ENCODE measurements around the gene HDGF.
A peak's percentile ranks its signal among the peaks of the same experiment; 100 is the strongest.

HDGF gene

GRCh38 chr1:156751757-156752481 lies 444 bp upstream of the HDGF start:
- Histone ChIP-seq H3K27me3 (ENCODE audit: control insufficient read depth in 1 of 2, insufficient read depth in 2 of 2, low read length in 2 of 2) (no peaks in the 10 kb centered on the region), H3K4me1 (ENCODE audit: control insufficient read depth, insufficient read depth, low read length) (peaks cover 46% of the 10 kb centered on the region), H3K4me3 (ENCODE audit: low read length in 2 of 2) (peak overlapping the region; percentile 90 to 95), H3K27ac (ENCODE audit: low read length) (peak overlapping the region; percentile 99), H3K9ac (ENCODE audit: low read length in 2 of 2) (peak overlapping the region; percentile 83 to 93), H3K36me3 (ENCODE audit: control insufficient read depth in 2 of 2, insufficient read depth in 2 of 2, low read length in 2 of 2) (no peaks in the 10 kb centered on the region), H3K9me3 (ENCODE audit: control insufficient read depth in 2 of 2, low read length in 2 of 2) (no peaks in the 10 kb centered on the region)

GRCh38 chr1:156750711-156751450 lies 594 bp downstream of the HDGF start:
- H3K4me3 ChIP-seq (ENCODE audit: low read length in 2 of 2): peak overlapping the region; percentile 64 to 95
- H3K36me3 ChIP-seq (ENCODE audit: control insufficient read depth in 2 of 2, insufficient read depth in 2 of 2, low read length in 2 of 2): no peaks in the 10 kb centered on the region
- peak overlapping the region; percentile 99 for H3K27ac ChIP-seq (ENCODE audit: low read length)
- peak overlapping the region; percentile 94 to 95 for H3K9ac ChIP-seq (ENCODE audit: low read length in 2 of 2)
- no peaks in the 10 kb centered on the region for H3K9me3 ChIP-seq (ENCODE audit: control insufficient read depth in 2 of 2, low read length in 2 of 2)
- peaks cover 52% of the 10 kb centered on the region for H3K4me1 ChIP-seq (ENCODE audit: control insufficient read depth, insufficient read depth, low read length)
- no peaks in the 10 kb centered on the region for H3K27me3 ChIP-seq (ENCODE audit: control insufficient read depth in 1 of 2, insufficient read depth in 2 of 2, low read length in 2 of 2)

- no peaks in the 10 kb centered on the region for H3K9me3 ChIP-seq (ENCODE audit: control insufficient read depth in 2 of 2, low read length in 2 of 2)
- peak overlapping the region; percentile 64 to 95 for H3K4me3 ChIP-seq (ENCODE audit: low read length in 2 of 2)
- H3K4me1 ChIP-seq (ENCODE audit: control insufficient read depth, insufficient read depth, low read length): peaks cover 58% of the 10 kb centered on the region
- H3K27ac ChIP-seq (ENCODE audit: low read length): peak overlapping the region; percentile 99
- H3K27me3 ChIP-seq (ENCODE audit: control insufficient read depth in 1 of 2, insufficient read depth in 2 of 2, low read length in 2 of 2): no peaks in the 10 kb centered on the region
- H3K9ac ChIP-seq (ENCODE audit: low read length in 2 of 2): peak overlapping the region; percentile 94 to 95
- no peaks in the 10 kb centered on the region for H3K36me3 ChIP-seq (ENCODE audit: control insufficient read depth in 2 of 2, insufficient read depth in 2 of 2, low read length in 2 of 2)
Observed at GRCh38 chr1:156750191-156750672, 1.2 kb downstream of the HDGF start.

GRCh38 chr1:156749419-156750118 lies 1.9 kb downstream of the HDGF start:
- Histone ChIP-seq H3K9me3 (ENCODE audit: control insufficient read depth in 2 of 2, low read length in 2 of 2) (no peaks in the 10 kb centered on the region), H3K4me1 (ENCODE audit: control insufficient read depth, insufficient read depth, low read length) (peaks cover 64% of the 10 kb centered on the region), H3K27me3 (ENCODE audit: control insufficient read depth in 1 of 2, insufficient read depth in 2 of 2, low read length in 2 of 2) (no peaks in the 10 kb centered on the region), H3K36me3 (ENCODE audit: control insufficient read depth in 2 of 2, insufficient read depth in 2 of 2, low read length in 2 of 2) (peaks cover 3 to 4% of the 10 kb centered on the region in 2 donors), H3K4me3 (ENCODE audit: low read length in 2 of 2) (peak overlapping the region; percentile 64 to 95), H3K9ac (ENCODE audit: low read length in 2 of 2) (peak overlapping the region; percentile 94 to 95), H3K27ac (ENCODE audit: low read length) (peak overlapping the region; percentile 99)

GRCh38 chr1:156748670-156749418 lies 2.6 kb downstream of the HDGF start:
- Histone ChIP-seq H3K9me3 (ENCODE audit: control insufficient read depth in 2 of 2, low read length in 2 of 2) (no peaks in the 10 kb centered on the region), H3K27ac (ENCODE audit: low read length) (peak overlapping the region; percentile 99), H3K4me3 (ENCODE audit: low read length in 2 of 2) (peak overlapping the region; percentile 64 to 95), H3K36me3 (ENCODE audit: control insufficient read depth in 2 of 2, insufficient read depth in 2 of 2, low read length in 2 of 2) (peaks cover 3 to 6% of the 10 kb centered on the region in 2 donors), H3K9ac (ENCODE audit: low read length in 2 of 2) (peak overlapping the region; percentile 94 to 95), H3K27me3 (ENCODE audit: control insufficient read depth in 1 of 2, insufficient read depth in 2 of 2, low read length in 2 of 2) (no peaks in the 10 kb centered on the region), H3K4me1 (ENCODE audit: control insufficient read depth, insufficient read depth, low read length) (peaks cover 64% of the 10 kb centered on the region)

GRCh38 chr1:156747742-156748669 lies 3.5 kb downstream of the HDGF start:
- no peaks in the 10 kb centered on the region for H3K9me3 ChIP-seq (ENCODE audit: control insufficient read depth in 2 of 2, low read length in 2 of 2)
- peak overlapping the region; percentile 64 to 95 for H3K4me3 ChIP-seq (ENCODE audit: low read length in 2 of 2)
- H3K27ac ChIP-seq (ENCODE audit: low read length): peak overlapping the region; percentile 99
- no peaks in the 10 kb centered on the region for H3K27me3 ChIP-seq (ENCODE audit: control insufficient read depth in 1 of 2, insufficient read depth in 2 of 2, low read length in 2 of 2)
- peaks cover 61% of the 10 kb centered on the region for H3K4me1 ChIP-seq (ENCODE audit: control insufficient read depth, insufficient read depth, low read length)
- peaks cover 4 to 14% of the 10 kb centered on the region in 2 donors for H3K36me3 ChIP-seq (ENCODE audit: control insufficient read depth in 2 of 2, insufficient read depth in 2 of 2, low read length in 2 of 2)
- H3K9ac ChIP-seq (ENCODE audit: low read length in 2 of 2): peak overlapping the region; percentile 94 to 95

- Histone ChIP-seq H3K4me3 (ENCODE audit: low read length in 2 of 2) (peak overlapping the region; percentile 82 to 95), H3K36me3 (ENCODE audit: control insufficient read depth in 2 of 2, insufficient read depth in 2 of 2, low read length in 2 of 2) (peaks cover 12 to 21% of the 10 kb centered on the region in 2 donors), H3K27me3 (ENCODE audit: control insufficient read depth in 1 of 2, insufficient read depth in 2 of 2, low read length in 2 of 2) (no peaks in the 10 kb centered on the region), H3K27ac (ENCODE audit: low read length) (peak overlapping the region; percentile 99), H3K4me1 (ENCODE audit: control insufficient read depth, insufficient read depth, low read length) (peaks cover 52% of the 10 kb centered on the region), H3K9me3 (ENCODE audit: control insufficient read depth in 2 of 2, low read length in 2 of 2) (no peaks in the 10 kb centered on the region), H3K9ac (ENCODE audit: low read length in 2 of 2) (peak overlapping the region; percentile 97 to 99)
Observed at GRCh38 chr1:156746728-156747631, 4.5 kb downstream of the HDGF start.

GRCh38 chr1:156746406-156746727 lies 5.1 kb downstream of the HDGF start:
- Histone ChIP-seq H3K9me3 (ENCODE audit: control insufficient read depth in 2 of 2, low read length in 2 of 2) (no peaks in the 10 kb centered on the region), H3K9ac (ENCODE audit: low read length in 2 of 2) (peak overlapping the region; percentile 42 to 97), H3K4me1 (ENCODE audit: control insufficient read depth, insufficient read depth, low read length) (peaks cover 55% of the 10 kb centered on the region), H3K36me3 (ENCODE audit: control insufficient read depth in 2 of 2, insufficient read depth in 2 of 2, low read length in 2 of 2) (peaks cover 14 to 23% of the 10 kb centered on the region in 2 donors), H3K27ac (ENCODE audit: low read length) (peak overlapping the region; percentile 99), H3K4me3 (ENCODE audit: low read length in 2 of 2) (peak overlapping the region; percentile 82 to 95), H3K27me3 (ENCODE audit: control insufficient read depth in 1 of 2, insufficient read depth in 2 of 2, low read length in 2 of 2) (no peaks in the 10 kb centered on the region)

- peaks cover 14 to 23% of the 10 kb centered on the region in 2 donors for H3K36me3 ChIP-seq (ENCODE audit: control insufficient read depth in 2 of 2, insufficient read depth in 2 of 2, low read length in 2 of 2)
- peak overlapping the region; percentile 42 to 97 for H3K9ac ChIP-seq (ENCODE audit: low read length in 2 of 2)
- no peaks in the 10 kb centered on the region for H3K27me3 ChIP-seq (ENCODE audit: control insufficient read depth in 1 of 2, insufficient read depth in 2 of 2, low read length in 2 of 2)
- H3K4me3 ChIP-seq (ENCODE audit: low read length in 2 of 2): peak overlapping the region; percentile 82 to 95
- peaks cover 57% of the 10 kb centered on the region for H3K4me1 ChIP-seq (ENCODE audit: control insufficient read depth, insufficient read depth, low read length)
- H3K27ac ChIP-seq (ENCODE audit: low read length): peak overlapping the region; percentile 99
- no peaks in the 10 kb centered on the region for H3K9me3 ChIP-seq (ENCODE audit: control insufficient read depth in 2 of 2, low read length in 2 of 2)
Observed at GRCh38 chr1:156745881-156746280, 5.6 kb downstream of the HDGF start.
